Loucy (cell line): ENCODE data around the gene GIN1.

Source experiments
- H2AFZ ChIP-seq: fragments of 200-600 bp; sonication (generic); 2 replicates; pipeline ENCODE4 v1.6.0; 2016; ENCODE audit warnings: antibody characterized with exemption, mild to moderate bottlenecking, low read length, moderate library complexity
- H3F3A ChIP-seq: fragments of 200-600 bp; 2 replicates; pipeline ENCODE4 v1.6.0; 2016; ENCODE audit warnings: antibody characterized with exemption, low read depth, mild to moderate bottlenecking
- H3K27me3 ChIP-seq: fragments of 200-600 bp; sonication (generic); 2 replicates; pipeline ENCODE4 v1.6.1; 2014; ENCODE audit warnings: low read length, mild to moderate bottlenecking; ENCODE audit not compliant: insufficient read depth, poor library complexity, severe bottlenecking
- H3K36me3 ChIP-seq: fragments of 200-600 bp; sonication (generic); 2 replicates; pipeline ENCODE4 v1.6.1; 2016; ENCODE audit warnings: low read length; ENCODE audit not compliant: insufficient read depth
- H3K4me1 ChIP-seq: fragments of 200-600 bp; sonication (generic); 2 replicates; pipeline ENCODE4 v1.5.1; 2014; ENCODE audit warnings: low read length, mild to moderate bottlenecking; ENCODE audit not compliant: insufficient read depth, poor library complexity, severe bottlenecking
- H3K4me2 ChIP-seq: fragments of 200-600 bp; sonication (generic); 2 replicates; pipeline ENCODE4 v1.6.0; 2014; ENCODE audit warnings: antibody characterized with exemption, low read length, low read depth, mild to moderate bottlenecking; ENCODE audit not compliant: poor library complexity, severe bottlenecking
- H3K4me3 ChIP-seq: fragments of 200-600 bp; sonication (generic); 2 replicates; pipeline ENCODE4 v1.5.1; 2014; ENCODE audit warnings: low read length, mild to moderate bottlenecking, mixed read lengths; ENCODE audit not compliant: poor library complexity, severe bottlenecking
- H3K79me2 ChIP-seq: fragments of 200-600 bp; sonication (generic); 2 replicates; pipeline ENCODE4 v1.6.1; 2014; ENCODE audit warnings: low read length; ENCODE audit not compliant: insufficient read depth
- H3K9ac ChIP-seq: fragments of 200-600 bp; sonication (generic); 2 replicates; pipeline ENCODE4 v1.6.0; 2014; ENCODE audit warnings: mild to moderate bottlenecking, low read depth, low read length, moderate library complexity; ENCODE audit not compliant: poor library complexity, severe bottlenecking
- H3K9me2 ChIP-seq: fragments of 200-600 bp; sonication (generic); replicated peaks from 2 replicates; pipeline ENCODE4 v1.6.1; 2016; ENCODE audit warnings: low read depth, low read length, mixed read lengths
- H3K9me3 ChIP-seq: fragments of 200-600 bp; sonication (generic); 2 replicates; pipeline ENCODE4 v1.6.1; 2014; ENCODE audit warnings: mild to moderate bottlenecking, antibody characterized with exemption, low read length, low read depth; ENCODE audit not compliant: insufficient read depth
- H4K20me1 ChIP-seq: fragments of 200-600 bp; sonication (generic); 2 replicates; pipeline ENCODE4 v1.6.0; 2014; ENCODE audit warnings: antibody characterized with exemption, low read length, mild to moderate bottlenecking; ENCODE audit not compliant: insufficient read depth, poor library complexity, severe bottlenecking
- CTCF ChIP-seq: fragments of 200-600 bp; sonication (generic); conservative IDR thresholded peaks from 2 replicates; pipeline ENCODE4 v1.5.1; 2014; ENCODE audit warnings: mild to moderate bottlenecking, antibody characterized with exemption, low read length
- EZH2phosphoT487 ChIP-seq: fragments of 200-600 bp; IDR thresholded peaks from 2 replicates; pipeline ENCODE4 v1.6.1; 2018; ENCODE audit warnings: antibody characterized with exemption, mild to moderate bottlenecking, moderate library complexity, borderline replicate concordance

Gene GIN1

GRCh38 chr5:103119070-103119764 lies 721 bp downstream of the GIN1 start:
- peaks cover 5% of the 10 kb centered on the region; the same call in 1 of the 2 replicates for H3F3A ChIP-seq
- peaks cover 59% of the 10 kb centered on the region for H3K79me2 ChIP-seq
- H3K9me3 ChIP-seq = no peaks in the 10 kb centered on the region
- H3K4me2 ChIP-seq = peak overlapping the region; percentile 85
- peaks cover 22% of the 10 kb centered on the region for H3K4me1 ChIP-seq
- peak overlapping the region; percentile 82 for H2AFZ ChIP-seq
- no peaks in the 10 kb centered on the region for H3K9me2 ChIP-seq
- H3K36me3 ChIP-seq = no peaks in the 10 kb centered on the region
- H3K9ac ChIP-seq = peak overlapping the region; percentile 94
- no peak for TF ChIP-seq CTCF
- TF ChIP-seq EZH2phosphoT487 = no peak
- H3K4me3 ChIP-seq = peak overlapping the region; percentile 85
- no peaks in the 10 kb centered on the region for H3K27me3 ChIP-seq
- H4K20me1 ChIP-seq = peaks cover 5% of the 10 kb centered on the region

- Histone ChIP-seq H3K4me2 (peak overlapping the region; percentile 85), H4K20me1 (peaks cover under 1% of the 10 kb centered on the region), H3K36me3 (no peaks in the 10 kb centered on the region), H2AFZ (no peak overlapping the region), H3K27me3 (no peaks in the 10 kb centered on the region), H3K4me3 (no peak overlapping the region), H3K9me3 (no peaks in the 10 kb centered on the region), H3K9me2 (no peaks in the 10 kb centered on the region), H3K9ac (no peak overlapping the region), H3K4me1 (peaks cover 24% of the 10 kb centered on the region), H3K79me2 (peaks cover 46% of the 10 kb centered on the region), H3F3A (peaks cover 5% of the 10 kb centered on the region; the same call in 1 of the 2 replicates)
- TF ChIP-seq CTCF (no peak), EZH2phosphoT487 (no peak)
Measured at GRCh38 chr5:103117471-103117991, 2.4 kb downstream of the GIN1 start.

- no peaks in the 10 kb centered on the region for H3K27me3 ChIP-seq
- no peaks in the 10 kb centered on the region for H4K20me1 ChIP-seq
- H3K4me1 ChIP-seq = peaks cover 22% of the 10 kb centered on the region
- H3K9me2 ChIP-seq = no peaks in the 10 kb centered on the region
- H2AFZ ChIP-seq = no peak overlapping the region
- no peak overlapping the region for H3K4me2 ChIP-seq
- no peaks in the 10 kb centered on the region for H3K36me3 ChIP-seq
- no peak overlapping the region for H3K4me3 ChIP-seq
- no peak overlapping the region for H3K9ac ChIP-seq
- peaks cover 6% of the 10 kb centered on the region; the same call in 1 of the 2 replicates for H3F3A ChIP-seq
- peaks cover 23% of the 10 kb centered on the region for H3K79me2 ChIP-seq
- no peak for TF ChIP-seq EZH2phosphoT487
- TF ChIP-seq CTCF = no peak
- H3K9me3 ChIP-seq = no peaks in the 10 kb centered on the region
Measured at GRCh38 chr5:103114440-103114839, 5.5 kb downstream of the GIN1 start.
